SU-DHL-6 (cell line): ENCODE data around the gene SPRR1B.
"Not testable (repeated sequence)": the region's sequence is repeated elsewhere in the genome, so short reads cannot be mapped to it uniquely, and the experiment has no call there.

Source experiments
- H2AFZ ChIP-seq: fragments of 200-600 bp; sonication (generic); 2 replicates; pipeline ENCODE4 v1.6.1; 2014; ENCODE audit warnings: low read depth, mild to moderate bottlenecking, moderate library complexity, mixed read lengths, antibody characterized with exemption, low read length; ENCODE audit not compliant: severe bottlenecking
- H3F3A ChIP-seq: fragments of 200-600 bp; shearing (Covaris generic); 2 replicates; pipeline ENCODE4 v1.6.0; 2016; ENCODE audit warnings: antibody characterized with exemption, mild to moderate bottlenecking; ENCODE audit not compliant: insufficient read depth
- H3K27ac ChIP-seq: fragments of 200-600 bp; sonication (generic); 2 replicates; pipeline ENCODE4 v1.5.1; 2016; ENCODE audit warnings: low read depth, mild to moderate bottlenecking, low read length, moderate library complexity, mixed read lengths
- H3K27me3 ChIP-seq: fragments of 200-600 bp; sonication (generic), shearing (Covaris generic); 2 replicates; pipeline ENCODE4 v1.6.0; 2014; ENCODE audit warnings: mild to moderate bottlenecking, low read length
- H3K36me3 ChIP-seq: fragments of 200-600 bp; sonication (generic); 2 replicates; pipeline ENCODE4 v1.6.1; 2014; ENCODE audit warnings: mild to moderate bottlenecking, low read length, mixed read lengths
- H3K4me2 ChIP-seq: fragments of 300-600, 200-600 bp; shearing (Covaris generic), sonication (generic); 2 replicates; pipeline ENCODE4 v1.6.0; 2014; ENCODE audit warnings: low read length, low read depth, mild to moderate bottlenecking; ENCODE audit not compliant: poor library complexity, severe bottlenecking
- H3K4me3 ChIP-seq: fragments of 200-600 bp; sonication (generic); 2 replicates; pipeline ENCODE4 v1.5.1; 2014; ENCODE audit warnings: antibody characterized with exemption, low read length, mild to moderate bottlenecking, mixed read lengths; ENCODE audit not compliant: insufficient read depth, poor library complexity, severe bottlenecking
- H3K79me2 ChIP-seq: fragments of 200-600 bp; sonication (generic); 2 replicates; pipeline ENCODE4 v1.6.1; 2014; ENCODE audit warnings: mild to moderate bottlenecking, low read length, moderate library complexity; ENCODE audit not compliant: insufficient read depth
- H3K9ac ChIP-seq: fragments of 200-600 bp; sonication (generic); 2 replicates; pipeline ENCODE4 v1.7.0; 2014; ENCODE audit warnings: mild to moderate bottlenecking, low read length
- H3K9me2 ChIP-seq: fragments of 200-600 bp; sonication (generic); replicated peaks from 2 replicates; pipeline ENCODE4 v1.6.1; 2014; ENCODE audit warnings: low read length; ENCODE audit not compliant: insufficient read depth
- H3K9me3 ChIP-seq: fragments of 200-600 bp; sonication (generic); 2 replicates; pipeline ENCODE4 v1.6.1; 2014; ENCODE audit warnings: low read length, mixed read lengths; ENCODE audit not compliant: insufficient read depth
- H4K20me1 ChIP-seq: fragments of 200-600 bp; sonication (generic); 2 replicates; pipeline ENCODE4 v1.6.1; 2014; ENCODE audit warnings: low read depth, mild to moderate bottlenecking, antibody characterized with exemption, low read length, moderate library complexity, mixed read lengths
- EZH2phosphoT487 ChIP-seq: fragments of 200-600 bp; sonication (generic), shearing (Covaris generic); conservative IDR thresholded peaks from 2 replicates; pipeline ENCODE4 v1.6.1; 2018; ENCODE audit warnings: mild to moderate bottlenecking, antibody characterized with exemption, low read length, moderate library complexity, mixed read lengths
- TF ChIP-seq, protein P1 (sequence below): fragments of 200-600 bp; sonication (generic); IDR thresholded peaks from one replicate; pipeline ENCODE4 v1.5.1; 2017; ENCODE audit warnings: antibody characterized with exemption, mild to moderate bottlenecking, low read length, moderate library complexity; ENCODE audit not compliant: insufficient read depth, poor library complexity, severe bottlenecking

Gene SPRR1B

DNA sequence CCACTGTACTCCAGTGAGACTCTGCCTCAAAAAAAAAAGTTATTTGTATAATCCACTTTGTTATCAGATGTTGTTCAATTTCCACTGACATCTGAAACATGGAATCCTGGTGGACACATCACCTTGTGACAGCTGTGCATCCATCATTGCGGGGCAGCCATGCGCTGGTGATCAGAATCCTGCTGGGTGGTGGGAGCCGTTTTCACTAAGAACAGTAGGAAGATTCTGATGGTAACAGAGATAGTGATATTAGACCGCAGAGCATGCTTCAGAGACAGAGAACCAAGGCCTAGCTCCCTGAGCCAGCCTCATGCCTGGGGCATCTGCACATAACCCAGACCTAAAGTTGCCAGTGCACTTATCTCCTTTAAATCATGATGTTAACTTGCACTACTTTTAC lies 32.5 kb upstream of the SPRR1B start:
- H3F3A ChIP-seq: no peaks in the 10 kb centered on the region
- TF ChIP-seq, protein P1, sequence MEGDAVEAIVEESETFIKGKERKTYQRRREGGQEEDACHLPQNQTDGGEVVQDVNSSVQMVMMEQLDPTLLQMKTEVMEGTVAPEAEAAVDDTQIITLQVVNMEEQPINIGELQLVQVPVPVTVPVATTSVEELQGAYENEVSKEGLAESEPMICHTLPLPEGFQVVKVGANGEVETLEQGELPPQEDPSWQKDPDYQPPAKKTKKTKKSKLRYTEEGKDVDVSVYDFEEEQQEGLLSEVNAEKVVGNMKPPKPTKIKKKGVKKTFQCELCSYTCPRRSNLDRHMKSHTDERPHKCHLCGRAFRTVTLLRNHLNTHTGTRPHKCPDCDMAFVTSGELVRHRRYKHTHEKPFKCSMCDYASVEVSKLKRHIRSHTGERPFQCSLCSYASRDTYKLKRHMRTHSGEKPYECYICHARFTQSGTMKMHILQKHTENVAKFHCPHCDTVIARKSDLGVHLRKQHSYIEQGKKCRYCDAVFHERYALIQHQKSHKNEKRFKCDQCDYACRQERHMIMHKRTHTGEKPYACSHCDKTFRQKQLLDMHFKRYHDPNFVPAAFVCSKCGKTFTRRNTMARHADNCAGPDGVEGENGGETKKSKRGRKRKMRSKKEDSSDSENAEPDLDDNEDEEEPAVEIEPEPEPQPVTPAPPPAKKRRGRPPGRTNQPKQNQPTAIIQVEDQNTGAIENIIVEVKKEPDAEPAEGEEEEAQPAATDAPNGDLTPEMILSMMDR: no peak
- no peak for TF ChIP-seq EZH2phosphoT487
- no peak overlapping the region for H3K4me2 ChIP-seq
- H2AFZ ChIP-seq: no peak overlapping the region
- H3K27ac ChIP-seq: no peak overlapping the region
- H3K36me3 ChIP-seq: no peaks in the 10 kb centered on the region
- no peaks in the 10 kb centered on the region for H4K20me1 ChIP-seq
- no peaks in the 10 kb centered on the region for H3K9me2 ChIP-seq
- no peaks in the 10 kb centered on the region for H3K9me3 ChIP-seq
- H3K79me2 ChIP-seq: no peaks in the 10 kb centered on the region
- H3K27me3 ChIP-seq: no peaks in the 10 kb centered on the region
- no peak overlapping the region for H3K4me3 ChIP-seq
- no peak overlapping the region for H3K9ac ChIP-seq

GRCh38 chr1:152999818-153000217 lies 31.2 kb upstream of the SPRR1B start:
- Histone ChIP-seq H3K4me2 (no peak overlapping the region), H3K79me2 (no peaks in the 10 kb centered on the region), H3K36me3 (no peaks in the 10 kb centered on the region), H3K27me3 (no peaks in the 10 kb centered on the region), H3F3A (no peaks in the 10 kb centered on the region), H2AFZ (no peak overlapping the region), H3K9ac (no peak overlapping the region), H4K20me1 (no peaks in the 10 kb centered on the region), H3K4me3 (no peak overlapping the region), H3K9me3 (no peaks in the 10 kb centered on the region), H3K27ac (no peak overlapping the region), H3K9me2 (no peaks in the 10 kb centered on the region)
- TF ChIP-seq, protein P1: no peak
- no peak for TF ChIP-seq EZH2phosphoT487

GRCh38 chr1:153000294-153000693 lies 30.7 kb upstream of the SPRR1B start:
- no peaks in the 10 kb centered on the region for H3K9me2 ChIP-seq
- H4K20me1 ChIP-seq: no peaks in the 10 kb centered on the region
- no peaks in the 10 kb centered on the region for H3F3A ChIP-seq
- H3K27me3 ChIP-seq: no peaks in the 10 kb centered on the region
- H3K27ac ChIP-seq: no peak overlapping the region
- no peaks in the 10 kb centered on the region for H3K9me3 ChIP-seq
- H3K79me2 ChIP-seq: no peaks in the 10 kb centered on the region
- TF ChIP-seq, protein P1: no peak
- H2AFZ ChIP-seq: no peak overlapping the region
- no peaks in the 10 kb centered on the region for H3K36me3 ChIP-seq
- H3K9ac ChIP-seq: no peak overlapping the region
- no peak overlapping the region for H3K4me2 ChIP-seq
- H3K4me3 ChIP-seq: no peak overlapping the region

DNA sequence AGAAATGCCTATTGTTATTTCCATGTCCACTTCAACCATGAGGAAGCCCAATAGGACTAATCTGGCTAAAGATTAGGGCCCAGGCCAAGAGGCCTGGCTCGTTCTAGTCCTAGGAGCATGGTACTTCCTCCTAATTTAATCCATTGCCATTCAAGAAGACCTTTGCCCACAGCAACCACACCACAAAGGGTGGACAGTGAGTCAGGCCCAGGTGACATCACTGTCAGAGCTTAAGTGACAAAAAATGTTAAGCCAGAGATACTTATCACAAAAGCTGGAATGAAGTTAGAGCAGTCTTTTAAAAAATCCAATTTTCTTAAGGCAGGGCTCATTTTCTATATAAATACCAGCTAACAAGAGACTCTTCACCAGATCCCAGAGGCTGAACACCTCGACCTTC lies 29.6 kb upstream of the SPRR1B start, which contains the start of gene SPRR3:
Gene SPRR3, plus strand, starts transcription at position 368 of the 400 bp plus-strand sequence. CDS start 1,272 bp downstream, outside the sequence.
- Histone ChIP-seq H3K9me2 (no peaks in the 10 kb centered on the region), H3K4me3 (no peak within 1 kb of the TSS), H2AFZ (no peak within 1 kb of the TSS), H3K79me2 (no peaks in the 10 kb centered on the region), H3K4me2 (no peak within 1 kb of the TSS), H3F3A (no peaks in the 10 kb centered on the region), H3K9ac (no peak within 1 kb of the TSS), H3K27me3 (no peaks in the 10 kb centered on the region), H4K20me1 (no peaks in the 10 kb centered on the region), H3K36me3 (no peaks in the 10 kb centered on the region), H3K9me3 (no peaks in the 10 kb centered on the region), H3K27ac (no peak within 1 kb of the TSS)
- no peak for TF ChIP-seq EZH2phosphoT487
- TF ChIP-seq, protein P1: no peak

GRCh38 chr1:153011235-153011758 lies 19.7 kb upstream of the SPRR1B start:
- H3K36me3 ChIP-seq, H3F3A ChIP-seq, H3K27me3 ChIP-seq, H3K79me2 ChIP-seq, H3K4me3 ChIP-seq, H3K9me2 ChIP-seq, H3K9me3 ChIP-seq, H3K27ac ChIP-seq, H4K20me1 ChIP-seq, H2AFZ ChIP-seq, H3K4me2 ChIP-seq, H3K9ac ChIP-seq: not testable (repeated sequence)
